Glomerular endothelial cell (primary cell): Measurements from ENCODE around the gene PRKAA1. TPM values are rescaled to one million over a fixed set of nuclear protein-coding genes. Genes with fewer than 3 reads are reported as not detected.
A peak's percentile ranks its signal among the peaks of the same experiment; 100 is the strongest.
"Not testable (repeated sequence)": the region's sequence is repeated elsewhere in the genome, so short reads cannot be mapped to it uniquely, and the experiment has no call there.

Experiments
- DNase-seq: peaks from one replicate; pipeline ENCODE4 v3.0.0-alpha.2; 2011; ENCODE audit warnings: low read depth, low spot score; ENCODE audit errors: extremely low read depth
- total RNA-seq: library from RNA; depleted of rRNA; stranded (reverse); fragments of >200 nt; gene quantifications from 2 replicates; pipeline ENCODE4 v1.2.3, GENCODE V29; 2015

PRKAA1 gene
- total RNA-seq, 1 donor from 2014 or later: 90.7 TPM

DNA sequence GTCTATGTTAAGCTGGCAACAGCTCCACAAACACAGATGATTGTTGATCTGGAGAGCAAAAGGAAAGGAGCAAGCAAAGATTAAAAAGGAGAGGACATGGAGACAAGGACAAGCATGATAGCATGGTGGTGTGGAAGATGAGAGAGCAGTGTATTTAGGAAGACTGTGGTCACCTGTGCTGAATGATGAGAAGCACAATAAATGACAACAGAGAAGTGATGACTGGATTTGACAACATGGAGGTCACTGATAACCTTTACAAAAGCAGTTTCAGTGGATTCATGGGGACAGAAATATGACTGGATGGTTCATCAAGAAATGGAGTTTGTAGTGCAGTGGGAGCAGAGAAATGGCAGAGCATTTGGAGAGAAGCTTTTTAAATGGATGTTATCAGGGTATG lies 62.6 kb downstream of the PRKAA1 start:
- no peak for DNase-seq

- DNase-seq: peak; percentile 41
These were observed 63.2 kb downstream of the PRKAA1 start for GRCh38 chr5:40734986-40735385.

DNA sequence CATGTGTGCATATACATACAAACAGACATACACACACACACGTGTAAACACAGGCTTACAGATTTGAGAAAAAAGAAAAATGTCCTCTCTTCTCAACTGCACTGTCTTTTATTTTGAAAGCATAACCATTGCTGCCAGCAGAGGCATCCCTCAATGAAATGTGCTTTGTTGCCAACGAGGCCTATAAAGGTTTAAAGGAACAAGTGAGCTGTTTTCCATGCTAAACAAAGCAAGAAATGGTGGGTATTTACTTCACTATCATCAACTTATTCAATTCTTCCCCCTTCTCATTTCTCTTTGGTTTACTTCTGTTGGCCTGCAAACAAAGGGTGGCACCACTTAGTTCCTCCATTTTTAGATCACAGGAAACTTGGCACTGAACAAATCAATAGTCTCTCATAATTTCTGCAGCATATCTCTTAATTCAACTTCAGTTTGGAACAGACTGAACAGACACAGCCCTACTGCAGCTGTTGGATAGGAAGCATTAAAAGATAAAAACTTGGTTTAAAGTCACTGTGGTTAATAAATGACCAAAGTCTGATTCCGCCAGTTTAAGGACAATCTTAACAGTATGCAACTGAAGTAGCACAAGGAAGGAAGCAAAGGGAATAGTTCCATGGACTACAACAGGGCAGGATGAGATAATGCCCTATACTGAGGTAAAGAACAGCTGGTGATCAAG lies 64.2 kb downstream of the PRKAA1 start:
- DNase-seq: no peak

GRCh38 chr5:40733434-40733833 lies 64.7 kb downstream of the PRKAA1 start:
- no peak for DNase-seq

GRCh38 chr5:40722497-40722911 lies 75.7 kb downstream of the PRKAA1 start:
- not testable (repeated sequence) for DNase-seq

DNA sequence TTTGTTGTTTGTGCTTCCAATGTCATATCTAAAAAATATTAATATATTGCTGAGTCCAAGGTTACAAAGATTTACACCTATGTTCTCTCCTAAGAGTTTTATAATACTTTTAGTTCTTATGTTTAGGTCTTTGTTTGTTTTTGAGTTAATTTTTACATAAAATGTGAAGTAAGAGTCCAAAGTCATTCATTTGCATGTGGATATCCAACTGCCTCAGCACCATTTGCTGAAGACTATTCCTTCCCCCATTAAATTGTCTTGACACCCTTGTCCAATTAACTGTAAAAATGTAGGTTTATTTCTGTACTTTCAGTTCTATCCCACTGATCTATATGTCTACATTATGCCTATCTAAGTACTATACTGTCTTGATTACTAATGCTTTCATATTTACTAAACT lies 78.1 kb downstream of the PRKAA1 start:
- DNase-seq: no peak

GRCh38 chr5:40717281-40717680 lies 80.9 kb downstream of the PRKAA1 start:
- no peak for DNase-seq

GRCh38 chr5:40716590-40716989 lies 81.6 kb downstream of the PRKAA1 start:
- DNase-seq: no peak

DNA sequence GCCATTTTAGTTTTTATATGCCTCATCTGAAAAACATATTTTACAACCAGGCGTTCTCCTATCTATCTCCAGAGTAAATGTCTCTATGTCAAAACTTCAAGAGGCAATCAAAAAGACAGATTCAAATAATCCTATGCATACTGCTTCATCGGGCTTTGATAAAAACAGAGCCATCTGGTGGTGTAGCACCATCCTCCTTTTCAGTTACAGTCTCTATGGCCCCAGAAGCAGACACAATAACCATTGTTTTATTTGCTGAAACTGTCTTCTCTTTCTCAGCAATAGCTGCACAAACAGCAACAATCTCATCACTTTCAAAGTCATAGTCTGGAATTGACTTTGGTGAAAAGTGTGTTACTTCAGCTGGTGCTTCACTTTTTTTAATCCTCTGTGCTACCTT lies 82.2 kb downstream of the PRKAA1 start:
- no peak for DNase-seq

DNA sequence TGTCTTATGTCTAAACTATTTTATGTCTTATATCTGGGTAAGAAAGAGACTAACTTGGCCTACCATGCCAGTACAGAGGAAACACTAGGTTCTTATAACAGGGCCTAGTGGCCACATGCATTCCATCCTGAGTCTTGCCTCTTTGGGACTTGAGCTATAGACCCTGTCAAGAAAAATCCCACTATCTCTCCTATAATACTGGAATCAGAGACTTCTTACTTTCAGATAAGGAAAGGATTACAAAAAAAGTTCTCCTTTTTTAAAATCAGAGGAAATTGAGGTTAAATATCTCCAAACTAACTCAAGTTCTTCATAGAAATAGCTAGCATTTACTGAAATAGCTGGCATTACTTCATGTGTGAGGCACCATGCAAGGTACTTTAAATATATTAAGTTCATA lies 84.2 kb downstream of the PRKAA1 start:
- DNase-seq: no peak

DNA sequence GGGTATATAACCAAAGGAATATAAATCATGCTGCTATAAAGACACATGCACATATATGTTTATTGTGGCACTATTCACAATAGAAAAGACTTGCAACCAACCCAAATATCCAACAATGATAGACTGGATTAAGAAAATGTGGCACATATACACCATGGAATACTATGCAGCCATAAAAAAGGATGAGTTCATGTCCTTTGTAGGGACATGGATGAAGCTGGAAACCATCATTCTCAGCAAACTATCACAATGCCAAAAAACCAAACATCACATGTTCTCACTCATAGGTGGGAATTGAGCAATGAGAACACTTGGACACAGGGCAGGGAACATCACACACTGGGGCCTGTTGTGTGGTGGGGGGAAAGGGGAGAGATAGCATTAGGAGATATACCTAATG lies 87.6 kb downstream of the PRKAA1 start:
- not testable (repeated sequence) for DNase-seq

Other genes starting within 250 kb of the PRKAA1 start
- gene PTGER4, start 118.5 kb downstream of the PRKAA1 start, total RNA-seq: 31.3 and 55.1 TPM in 2 replicates
- gene TTC33, start 42.4 kb downstream of the PRKAA1 start, total RNA-seq: 6.7 and 6.8 TPM in 2 replicates
- 115 and 223 TPM in 2 replicates for gene RPL37, start 36.8 kb upstream of the PRKAA1 start, total RNA-seq
- 16.6 and 24.4 TPM in 2 replicates for gene CARD6, start 43.0 kb upstream of the PRKAA1 start, total RNA-seq
- gene C7, start 111.1 kb upstream of the PRKAA1 start, total RNA-seq: 0.12 TPM in 1 of 2 replicates, not detected in the other